Heart left ventricle (tissue), 13 donors: ENCODE results near the gene MGAT4D.

Experiments used
- POLR2A ChIP-seq, 2 donors: fragments of 450-650 bp; IDR thresholded peaks; one replicate each; pipeline ENCODE4 v1.6.1; 2017; ENCODE audit warnings: antibody characterized with exemption in 2 of 2, mild to moderate bottlenecking in 2 of 2, moderate library complexity in 2 of 2
- TF ChIP-seq, protein P1 (sequence below), 12 donors: fragments of 200-600 bp; sonication (generic) in 4 of 12; IDR thresholded peaks; one replicate each; pipeline versions ENCODE4 v1.5.0 to v1.8.0; 2018 to 2022; ENCODE audit warnings: antibody characterized with exemption in 12 of 12, mild to moderate bottlenecking in 5 of 12
- donor health status: ischemic (EF 13 %, LVEDD 7.1; RV severe dilation, severe dysfunction).
- donor health status: DM: no; HTN: yes; CAD: no.
- donor health status: DM: no; HTN: no; CAD: no.
- donor health status: ischemic (EF 25% LVEDD 6.9; RV normal size, moderate dysfunction).
- donor health status: ischemic (EF 25% LVEDD 5.7; RV mildly dilated, moderate dysfunction).
- donor health status: ischemic (EF 35%, LVEDD 5.7; RV mildly dilated, moderate dysfunction).
- donor health status: nonischemic (EF 11% LVEDD 7.7; RV severe dilation, severe dysfunction).
- donor health status: DM: yes; HTN: yes; CAD: no.
- donor health status: PGD.
- donor health status: ischemic (EF 29% LVEDD 5.4; RV normal size, mild dysfunction).
- donor health status: nonischemic (EF 23%, LVEDD 6.1; RV moderate dilation, normal function).

DNA sequence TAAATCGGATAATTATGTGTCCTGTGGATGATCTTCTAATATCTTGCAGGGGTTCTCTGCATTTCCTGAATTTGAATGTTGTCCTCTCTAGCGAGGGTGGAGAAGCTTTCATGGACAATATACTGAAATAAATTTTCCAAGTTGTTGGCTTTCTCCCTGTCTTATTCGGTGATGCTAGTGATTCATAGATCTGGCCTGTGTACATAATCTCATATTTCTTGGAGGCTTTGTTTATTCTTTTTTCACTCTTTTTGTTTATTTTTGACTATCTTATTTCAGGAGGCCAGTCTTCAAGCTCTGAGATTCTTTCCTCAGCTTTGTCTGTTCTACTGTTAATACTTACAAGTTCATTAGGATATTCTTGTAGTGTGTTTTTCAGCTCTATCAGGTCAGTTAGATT is 49.9 kb downstream of the MGAT4D start:
- TF ChIP-seq, protein P1, sequence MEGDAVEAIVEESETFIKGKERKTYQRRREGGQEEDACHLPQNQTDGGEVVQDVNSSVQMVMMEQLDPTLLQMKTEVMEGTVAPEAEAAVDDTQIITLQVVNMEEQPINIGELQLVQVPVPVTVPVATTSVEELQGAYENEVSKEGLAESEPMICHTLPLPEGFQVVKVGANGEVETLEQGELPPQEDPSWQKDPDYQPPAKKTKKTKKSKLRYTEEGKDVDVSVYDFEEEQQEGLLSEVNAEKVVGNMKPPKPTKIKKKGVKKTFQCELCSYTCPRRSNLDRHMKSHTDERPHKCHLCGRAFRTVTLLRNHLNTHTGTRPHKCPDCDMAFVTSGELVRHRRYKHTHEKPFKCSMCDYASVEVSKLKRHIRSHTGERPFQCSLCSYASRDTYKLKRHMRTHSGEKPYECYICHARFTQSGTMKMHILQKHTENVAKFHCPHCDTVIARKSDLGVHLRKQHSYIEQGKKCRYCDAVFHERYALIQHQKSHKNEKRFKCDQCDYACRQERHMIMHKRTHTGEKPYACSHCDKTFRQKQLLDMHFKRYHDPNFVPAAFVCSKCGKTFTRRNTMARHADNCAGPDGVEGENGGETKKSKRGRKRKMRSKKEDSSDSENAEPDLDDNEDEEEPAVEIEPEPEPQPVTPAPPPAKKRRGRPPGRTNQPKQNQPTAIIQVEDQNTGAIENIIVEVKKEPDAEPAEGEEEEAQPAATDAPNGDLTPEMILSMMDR (IDR thresholded peaks at IDR 0.05): no peak
- no peak for TF ChIP-seq POLR2A (IDR thresholded peaks at IDR 0.05)
